SU-DHL-6 (cell line): ENCODE data around the gene PIAS2.

Experiments used
- H2AFZ ChIP-seq: fragments of 200-600 bp; sonication (generic); 2 replicates; pipeline ENCODE4 v1.6.1; 2014; ENCODE audit warnings: low read depth, mild to moderate bottlenecking, moderate library complexity, mixed read lengths, antibody characterized with exemption, low read length; ENCODE audit not compliant: severe bottlenecking
- H3F3A ChIP-seq: fragments of 200-600 bp; shearing (Covaris generic); 2 replicates; pipeline ENCODE4 v1.6.0; 2016; ENCODE audit warnings: antibody characterized with exemption, mild to moderate bottlenecking; ENCODE audit not compliant: insufficient read depth
- H3K27ac ChIP-seq: fragments of 200-600 bp; sonication (generic); 2 replicates; pipeline ENCODE4 v1.5.1; 2016; ENCODE audit warnings: low read depth, mild to moderate bottlenecking, low read length, moderate library complexity, mixed read lengths
- H3K27me3 ChIP-seq: fragments of 200-600 bp; sonication (generic), shearing (Covaris generic); 2 replicates; pipeline ENCODE4 v1.6.0; 2014; ENCODE audit warnings: mild to moderate bottlenecking, low read length
- H3K36me3 ChIP-seq: fragments of 200-600 bp; sonication (generic); 2 replicates; pipeline ENCODE4 v1.6.1; 2014; ENCODE audit warnings: mild to moderate bottlenecking, low read length, mixed read lengths
- H3K4me2 ChIP-seq: fragments of 300-600, 200-600 bp; shearing (Covaris generic), sonication (generic); 2 replicates; pipeline ENCODE4 v1.6.0; 2014; ENCODE audit warnings: low read length, low read depth, mild to moderate bottlenecking; ENCODE audit not compliant: poor library complexity, severe bottlenecking
- H3K4me3 ChIP-seq: fragments of 200-600 bp; sonication (generic); 2 replicates; pipeline ENCODE4 v1.5.1; 2014; ENCODE audit warnings: antibody characterized with exemption, low read length, mild to moderate bottlenecking, mixed read lengths; ENCODE audit not compliant: insufficient read depth, poor library complexity, severe bottlenecking
- H3K79me2 ChIP-seq: fragments of 200-600 bp; sonication (generic); 2 replicates; pipeline ENCODE4 v1.6.1; 2014; ENCODE audit warnings: mild to moderate bottlenecking, low read length, moderate library complexity; ENCODE audit not compliant: insufficient read depth
- H3K9ac ChIP-seq: fragments of 200-600 bp; sonication (generic); 2 replicates; pipeline ENCODE4 v1.7.0; 2014; ENCODE audit warnings: mild to moderate bottlenecking, low read length
- H3K9me2 ChIP-seq: fragments of 200-600 bp; sonication (generic); replicated peaks from 2 replicates; pipeline ENCODE4 v1.6.1; 2014; ENCODE audit warnings: low read length; ENCODE audit not compliant: insufficient read depth
- H3K9me3 ChIP-seq: fragments of 200-600 bp; sonication (generic); 2 replicates; pipeline ENCODE4 v1.6.1; 2014; ENCODE audit warnings: low read length, mixed read lengths; ENCODE audit not compliant: insufficient read depth
- H4K20me1 ChIP-seq: fragments of 200-600 bp; sonication (generic); 2 replicates; pipeline ENCODE4 v1.6.1; 2014; ENCODE audit warnings: low read depth, mild to moderate bottlenecking, antibody characterized with exemption, low read length, moderate library complexity, mixed read lengths
- EZH2phosphoT487 ChIP-seq: fragments of 200-600 bp; sonication (generic), shearing (Covaris generic); conservative IDR thresholded peaks from 2 replicates; pipeline ENCODE4 v1.6.1; 2018; ENCODE audit warnings: mild to moderate bottlenecking, antibody characterized with exemption, low read length, moderate library complexity, mixed read lengths
- TF ChIP-seq, protein P1 (sequence below): fragments of 200-600 bp; sonication (generic); IDR thresholded peaks from one replicate; pipeline ENCODE4 v1.5.1; 2017; ENCODE audit warnings: antibody characterized with exemption, mild to moderate bottlenecking, low read length, moderate library complexity; ENCODE audit not compliant: insufficient read depth, poor library complexity, severe bottlenecking

The PIAS2 gene

DNA sequence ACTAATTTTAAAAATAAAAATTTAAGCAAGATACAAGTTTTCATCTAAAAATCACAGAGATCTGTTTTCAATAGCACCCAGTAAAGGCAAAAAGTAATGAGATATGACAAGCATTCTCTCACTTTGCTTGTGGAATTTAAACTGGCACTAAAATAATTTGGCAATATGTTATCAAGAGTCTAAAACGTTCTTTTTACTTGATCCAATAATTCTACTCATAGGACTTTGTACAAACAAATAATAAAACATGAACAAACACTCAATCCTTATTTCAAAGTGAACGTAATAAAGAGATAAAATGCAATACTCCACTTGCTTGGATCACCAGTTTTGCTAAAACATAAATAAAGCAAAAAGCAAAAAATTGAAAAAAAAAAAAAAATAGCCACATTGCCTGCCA lies 30.4 kb downstream of the PIAS2 start:
- peaks cover 42% of the 10 kb centered on the region for H3K36me3 ChIP-seq
- no peak overlapping the region for H3K4me2 ChIP-seq
- no peaks in the 10 kb centered on the region for H3K27me3 ChIP-seq
- peaks cover 7% of the 10 kb centered on the region; the same call in 1 of the 2 replicates for H4K20me1 ChIP-seq
- H3K4me3 ChIP-seq = no peak overlapping the region
- no peak overlapping the region for H3K9ac ChIP-seq
- H3K9me3 ChIP-seq = peaks cover 17% of the 10 kb centered on the region; the same call in 1 of the 2 replicates
- H2AFZ ChIP-seq = no peak overlapping the region
- TF ChIP-seq, protein P1, sequence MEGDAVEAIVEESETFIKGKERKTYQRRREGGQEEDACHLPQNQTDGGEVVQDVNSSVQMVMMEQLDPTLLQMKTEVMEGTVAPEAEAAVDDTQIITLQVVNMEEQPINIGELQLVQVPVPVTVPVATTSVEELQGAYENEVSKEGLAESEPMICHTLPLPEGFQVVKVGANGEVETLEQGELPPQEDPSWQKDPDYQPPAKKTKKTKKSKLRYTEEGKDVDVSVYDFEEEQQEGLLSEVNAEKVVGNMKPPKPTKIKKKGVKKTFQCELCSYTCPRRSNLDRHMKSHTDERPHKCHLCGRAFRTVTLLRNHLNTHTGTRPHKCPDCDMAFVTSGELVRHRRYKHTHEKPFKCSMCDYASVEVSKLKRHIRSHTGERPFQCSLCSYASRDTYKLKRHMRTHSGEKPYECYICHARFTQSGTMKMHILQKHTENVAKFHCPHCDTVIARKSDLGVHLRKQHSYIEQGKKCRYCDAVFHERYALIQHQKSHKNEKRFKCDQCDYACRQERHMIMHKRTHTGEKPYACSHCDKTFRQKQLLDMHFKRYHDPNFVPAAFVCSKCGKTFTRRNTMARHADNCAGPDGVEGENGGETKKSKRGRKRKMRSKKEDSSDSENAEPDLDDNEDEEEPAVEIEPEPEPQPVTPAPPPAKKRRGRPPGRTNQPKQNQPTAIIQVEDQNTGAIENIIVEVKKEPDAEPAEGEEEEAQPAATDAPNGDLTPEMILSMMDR = no peak
- no peak for TF ChIP-seq EZH2phosphoT487
- H3K27ac ChIP-seq = no peak overlapping the region
- no peaks in the 10 kb centered on the region; the same call in 1 of the 2 replicates for H3F3A ChIP-seq
- no peaks in the 10 kb centered on the region for H3K9me2 ChIP-seq
- peaks cover 95% of the 10 kb centered on the region for H3K79me2 ChIP-seq

GRCh38 chr18:46883180-46883579 lies 34.1 kb downstream of the PIAS2 start:
- Histone ChIP-seq H3K9me3 (peaks cover 17% of the 10 kb centered on the region; the same call in 1 of the 2 replicates), H3K36me3 (peaks cover 33% of the 10 kb centered on the region), H3F3A (no peaks in the 10 kb centered on the region; the same call in 1 of the 2 replicates), H3K9ac (no peak overlapping the region), H2AFZ (no peak overlapping the region), H3K79me2 (peaks cover 95% of the 10 kb centered on the region), H3K4me2 (no peak overlapping the region), H3K4me3 (no peak overlapping the region), H3K27ac (no peak overlapping the region), H3K9me2 (no peaks in the 10 kb centered on the region), H3K27me3 (no peaks in the 10 kb centered on the region), H4K20me1 (peaks cover 3% of the 10 kb centered on the region; the same call in 1 of the 2 replicates)
- TF ChIP-seq, protein P1 = no peak
- TF ChIP-seq EZH2phosphoT487 = no peak

GRCh38 chr18:46877329-46877987 lies 39.8 kb downstream of the PIAS2 start:
- Histone ChIP-seq H3K9ac (no peak overlapping the region), H3K36me3 (peaks cover 31% of the 10 kb centered on the region), H3F3A (no peaks in the 10 kb centered on the region), H3K9me3 (peaks cover 27% of the 10 kb centered on the region; the same call in 1 of the 2 replicates), H3K9me2 (no peaks in the 10 kb centered on the region), H3K4me2 (no peak overlapping the region), H3K27me3 (no peaks in the 10 kb centered on the region), H3K79me2 (peaks cover 95% of the 10 kb centered on the region), H2AFZ (no peak overlapping the region), H3K4me3 (no peak overlapping the region), H4K20me1 (0 out of 2 replicates have a peak, but pooled peaks cover 2% of the 10 kb centered on the region), H3K27ac (peak overlapping the region; percentile 21; the same call in 1 of the 2 replicates)
- TF ChIP-seq EZH2phosphoT487 = no peak
- TF ChIP-seq, protein P1 = no peak
